HG02885 (cell line): ENCODE data around the gene FAM89A.
"Not testable (repeated sequence)": the region's sequence is repeated elsewhere in the genome, so short reads cannot be mapped to it uniquely, and the experiment has no call there.

Source experiments
- ATAC-seq: cut with Tn5 transposase; IDR thresholded peaks from one replicate; pipeline ENCODE4 v1.9.1; 2021; ENCODE audit warnings: mild to moderate bottlenecking; ENCODE audit not compliant: unreplicated experiment, poor library complexity

FAM89A gene

GRCh38 chr1:231058416-231059109, 18.5 kb upstream of the FAM89A start:
- ATAC-seq: no peak

- ATAC-seq: no peak
These were observed 17.4 kb upstream of the FAM89A start for GRCh38 chr1:231057410-231057809.

GRCh38 chr1:231055271-231055670, 15.2 kb upstream of the FAM89A start:
- no peak for ATAC-seq

GRCh38 chr1:231053493-231054162, 13.6 kb upstream of the FAM89A start:
- ATAC-seq: no peak

- no peak for ATAC-seq
These were observed 12.7 kb upstream of the FAM89A start for GRCh38 chr1:231052777-231053176.

GRCh38 chr1:231050932-231051331, 10.9 kb upstream of the FAM89A start:
- ATAC-seq: not testable (repeated sequence)

GRCh38 chr1:231050395-231050794, 10.3 kb upstream of the FAM89A start:
- ATAC-seq: no peak

GRCh38 chr1:231049121-231049979, 9.3 kb upstream of the FAM89A start:
- no peak for ATAC-seq

- not testable (repeated sequence) for ATAC-seq
These were observed 8.4 kb upstream of the FAM89A start for GRCh38 chr1:231048419-231048818.

- ATAC-seq: not testable (repeated sequence)
These were observed 7.5 kb upstream of the FAM89A start for GRCh38 chr1:231047529-231047928.

- ATAC-seq: no peak
These were observed 6.8 kb upstream of the FAM89A start for GRCh38 chr1:231046730-231047395.

GRCh38 chr1:231045921-231046729, 6.1 kb upstream of the FAM89A start:
- not testable (repeated sequence) for ATAC-seq

- ATAC-seq: no peak
These were observed 5.2 kb upstream of the FAM89A start for GRCh38 chr1:231045286-231045685.

- no peak for ATAC-seq
These were observed 4.5 kb upstream of the FAM89A start for GRCh38 chr1:231044588-231044987.

- ATAC-seq: no peak
These were observed 1.7 kb upstream of the FAM89A start for GRCh38 chr1:231041719-231042261.

GRCh38 chr1:231040800-231041718, 1.0 kb upstream of the FAM89A start:
- no peak for ATAC-seq

- ATAC-seq: peak; percentile 58
These were observed 664 bp downstream of the FAM89A start for GRCh38 chr1:231039161-231040018.
